H1 (cell line): ENCODE data around the gene KCNJ5. TPM values are rescaled to one million over a fixed set of nuclear protein-coding genes. Genes with fewer than 3 reads are reported as not detected.
A peak's percentile ranks its signal among the peaks of the same experiment; 100 is the strongest.

Experiments used
- BACH1 ChIP-seq: IDR thresholded peaks from 2 replicates; pipeline ENCODE4 v1.6.1; 2012; ENCODE audit warnings: low read length, improper control_type of control experiment
- BRCA1 ChIP-seq: IDR thresholded peaks from 2 replicates; pipeline ENCODE4 v1.6.1; 2012; ENCODE audit warnings: low read depth, low read length, improper control_type of control experiment
- GABPA ChIP-seq: IDR thresholded peaks from 2 replicates; pipeline ENCODE4 v1.6.1; 2011; ENCODE audit warnings: mild to moderate bottlenecking, low read length, moderate library complexity, borderline replicate concordance; ENCODE audit not compliant: insufficient read depth
- KDM4A ChIP-seq: IDR thresholded peaks from one replicate; pipeline ENCODE4 v1.7.1; 2012; ENCODE audit warnings: low read depth, mild to moderate bottlenecking, moderate library complexity, low read length, inconsistent platforms; ENCODE audit not compliant: severe bottlenecking
- KDM5A ChIP-seq: fragments of 200-600 bp; IDR thresholded peaks from 2 replicates; pipeline ENCODE4 v1.7.1; 2012; ENCODE audit warnings: mild to moderate bottlenecking, low read length, inconsistent platforms, mixed read lengths
- RXRA ChIP-seq: IDR thresholded peaks from 2 replicates; pipeline ENCODE4 v1.6.1; 2011; ENCODE audit warnings: low read depth, mild to moderate bottlenecking, low read length, moderate library complexity; ENCODE audit not compliant: insufficient read depth
- polyA plus RNA-seq, 7 experiments: library from polyadenylated mRNA; depleted of rRNA in 3 of 7; stranded (reverse) in 5 of 7; unstranded in 2 of 7; fragments of >200 nt in 5 of 7; fragments of 200-250 nt in 2 of 7; gene quantifications; 1 replicate in 5 of 7; 2 replicates in 1 of 7; 4 replicates in 1 of 7; pipeline versions ENCODE4 v1.2.1 to v1.2.3, GENCODE V29; 2011 to 2013; ENCODE audit warnings: missing spikeins in 2 of 7, mixed read lengths in 2 of 7
- total RNA-seq: library from RNA; stranded (reverse); fragmentation: NEBNext Ultra II Directional; extraction: Animal tissue kit (Norgen Biotek cat#: 25700); gene quantifications from 2 replicates; pipeline ENCODE4 v1.2.1, GENCODE V29; 2021
- TF ChIP-seq, protein P1 (sequence below): fragments of 300-600 bp; sonication (generic); IDR thresholded peaks from 2 replicates; pipeline ENCODE4 v1.7.1; 2012; ENCODE audit warnings: low read length, moderate library complexity, mild to moderate bottlenecking, inconsistent platforms; ENCODE audit not compliant: insufficient replicate concordance
- TF ChIP-seq, protein P2 (sequence below): IDR thresholded peaks from 2 replicates; pipeline ENCODE4 v1.6.1; 2012; ENCODE audit warnings: low read length, inconsistent platforms

The KCNJ5 gene
- total and polyA plus RNA-seq, 2 of the 8 experiments (the other 6 are each of a cell fraction or from before 2014, with no cell fraction given): 0.05 TPM; not detected in 1

DNA sequence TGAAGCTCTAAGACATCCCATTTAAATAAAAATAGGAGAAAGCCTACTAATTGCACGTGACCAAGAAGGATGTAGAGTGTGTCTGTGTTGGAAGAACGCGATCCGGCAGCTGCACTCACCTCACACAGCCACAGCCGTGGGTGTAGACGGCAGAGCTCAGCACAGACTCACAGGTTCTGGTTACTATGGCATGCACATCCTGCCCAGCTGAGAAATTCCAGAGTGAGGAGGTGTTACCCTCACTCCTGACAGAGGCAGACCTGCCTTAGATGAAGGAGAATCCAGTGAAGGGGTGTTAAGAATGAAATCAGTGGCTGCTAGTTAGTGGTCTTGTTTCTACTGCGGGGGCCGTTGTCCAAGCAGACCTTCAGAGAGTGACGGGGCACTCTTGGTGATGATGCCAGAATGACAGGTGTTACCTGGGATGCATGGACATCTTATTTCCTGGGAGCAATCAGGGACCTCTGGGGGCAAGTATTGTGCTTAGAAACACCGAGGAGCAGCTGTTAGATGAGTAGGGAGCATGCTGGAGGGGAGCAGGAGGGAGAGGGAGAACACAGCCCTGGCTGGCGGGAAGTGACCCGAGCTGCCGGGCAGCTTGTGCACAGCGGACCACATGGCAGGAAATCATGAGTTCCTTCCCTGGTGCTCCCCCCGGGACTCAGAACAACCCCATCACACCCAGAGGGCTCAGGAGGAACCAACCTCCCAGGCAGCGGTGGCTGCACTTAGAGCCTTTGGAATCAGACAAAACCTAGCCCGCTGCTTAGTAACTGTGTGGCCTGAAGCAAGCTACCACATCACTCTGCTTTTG is 12.3 kb downstream of the KCNJ5 start (continued):
- TF ChIP-seq, protein P1, sequence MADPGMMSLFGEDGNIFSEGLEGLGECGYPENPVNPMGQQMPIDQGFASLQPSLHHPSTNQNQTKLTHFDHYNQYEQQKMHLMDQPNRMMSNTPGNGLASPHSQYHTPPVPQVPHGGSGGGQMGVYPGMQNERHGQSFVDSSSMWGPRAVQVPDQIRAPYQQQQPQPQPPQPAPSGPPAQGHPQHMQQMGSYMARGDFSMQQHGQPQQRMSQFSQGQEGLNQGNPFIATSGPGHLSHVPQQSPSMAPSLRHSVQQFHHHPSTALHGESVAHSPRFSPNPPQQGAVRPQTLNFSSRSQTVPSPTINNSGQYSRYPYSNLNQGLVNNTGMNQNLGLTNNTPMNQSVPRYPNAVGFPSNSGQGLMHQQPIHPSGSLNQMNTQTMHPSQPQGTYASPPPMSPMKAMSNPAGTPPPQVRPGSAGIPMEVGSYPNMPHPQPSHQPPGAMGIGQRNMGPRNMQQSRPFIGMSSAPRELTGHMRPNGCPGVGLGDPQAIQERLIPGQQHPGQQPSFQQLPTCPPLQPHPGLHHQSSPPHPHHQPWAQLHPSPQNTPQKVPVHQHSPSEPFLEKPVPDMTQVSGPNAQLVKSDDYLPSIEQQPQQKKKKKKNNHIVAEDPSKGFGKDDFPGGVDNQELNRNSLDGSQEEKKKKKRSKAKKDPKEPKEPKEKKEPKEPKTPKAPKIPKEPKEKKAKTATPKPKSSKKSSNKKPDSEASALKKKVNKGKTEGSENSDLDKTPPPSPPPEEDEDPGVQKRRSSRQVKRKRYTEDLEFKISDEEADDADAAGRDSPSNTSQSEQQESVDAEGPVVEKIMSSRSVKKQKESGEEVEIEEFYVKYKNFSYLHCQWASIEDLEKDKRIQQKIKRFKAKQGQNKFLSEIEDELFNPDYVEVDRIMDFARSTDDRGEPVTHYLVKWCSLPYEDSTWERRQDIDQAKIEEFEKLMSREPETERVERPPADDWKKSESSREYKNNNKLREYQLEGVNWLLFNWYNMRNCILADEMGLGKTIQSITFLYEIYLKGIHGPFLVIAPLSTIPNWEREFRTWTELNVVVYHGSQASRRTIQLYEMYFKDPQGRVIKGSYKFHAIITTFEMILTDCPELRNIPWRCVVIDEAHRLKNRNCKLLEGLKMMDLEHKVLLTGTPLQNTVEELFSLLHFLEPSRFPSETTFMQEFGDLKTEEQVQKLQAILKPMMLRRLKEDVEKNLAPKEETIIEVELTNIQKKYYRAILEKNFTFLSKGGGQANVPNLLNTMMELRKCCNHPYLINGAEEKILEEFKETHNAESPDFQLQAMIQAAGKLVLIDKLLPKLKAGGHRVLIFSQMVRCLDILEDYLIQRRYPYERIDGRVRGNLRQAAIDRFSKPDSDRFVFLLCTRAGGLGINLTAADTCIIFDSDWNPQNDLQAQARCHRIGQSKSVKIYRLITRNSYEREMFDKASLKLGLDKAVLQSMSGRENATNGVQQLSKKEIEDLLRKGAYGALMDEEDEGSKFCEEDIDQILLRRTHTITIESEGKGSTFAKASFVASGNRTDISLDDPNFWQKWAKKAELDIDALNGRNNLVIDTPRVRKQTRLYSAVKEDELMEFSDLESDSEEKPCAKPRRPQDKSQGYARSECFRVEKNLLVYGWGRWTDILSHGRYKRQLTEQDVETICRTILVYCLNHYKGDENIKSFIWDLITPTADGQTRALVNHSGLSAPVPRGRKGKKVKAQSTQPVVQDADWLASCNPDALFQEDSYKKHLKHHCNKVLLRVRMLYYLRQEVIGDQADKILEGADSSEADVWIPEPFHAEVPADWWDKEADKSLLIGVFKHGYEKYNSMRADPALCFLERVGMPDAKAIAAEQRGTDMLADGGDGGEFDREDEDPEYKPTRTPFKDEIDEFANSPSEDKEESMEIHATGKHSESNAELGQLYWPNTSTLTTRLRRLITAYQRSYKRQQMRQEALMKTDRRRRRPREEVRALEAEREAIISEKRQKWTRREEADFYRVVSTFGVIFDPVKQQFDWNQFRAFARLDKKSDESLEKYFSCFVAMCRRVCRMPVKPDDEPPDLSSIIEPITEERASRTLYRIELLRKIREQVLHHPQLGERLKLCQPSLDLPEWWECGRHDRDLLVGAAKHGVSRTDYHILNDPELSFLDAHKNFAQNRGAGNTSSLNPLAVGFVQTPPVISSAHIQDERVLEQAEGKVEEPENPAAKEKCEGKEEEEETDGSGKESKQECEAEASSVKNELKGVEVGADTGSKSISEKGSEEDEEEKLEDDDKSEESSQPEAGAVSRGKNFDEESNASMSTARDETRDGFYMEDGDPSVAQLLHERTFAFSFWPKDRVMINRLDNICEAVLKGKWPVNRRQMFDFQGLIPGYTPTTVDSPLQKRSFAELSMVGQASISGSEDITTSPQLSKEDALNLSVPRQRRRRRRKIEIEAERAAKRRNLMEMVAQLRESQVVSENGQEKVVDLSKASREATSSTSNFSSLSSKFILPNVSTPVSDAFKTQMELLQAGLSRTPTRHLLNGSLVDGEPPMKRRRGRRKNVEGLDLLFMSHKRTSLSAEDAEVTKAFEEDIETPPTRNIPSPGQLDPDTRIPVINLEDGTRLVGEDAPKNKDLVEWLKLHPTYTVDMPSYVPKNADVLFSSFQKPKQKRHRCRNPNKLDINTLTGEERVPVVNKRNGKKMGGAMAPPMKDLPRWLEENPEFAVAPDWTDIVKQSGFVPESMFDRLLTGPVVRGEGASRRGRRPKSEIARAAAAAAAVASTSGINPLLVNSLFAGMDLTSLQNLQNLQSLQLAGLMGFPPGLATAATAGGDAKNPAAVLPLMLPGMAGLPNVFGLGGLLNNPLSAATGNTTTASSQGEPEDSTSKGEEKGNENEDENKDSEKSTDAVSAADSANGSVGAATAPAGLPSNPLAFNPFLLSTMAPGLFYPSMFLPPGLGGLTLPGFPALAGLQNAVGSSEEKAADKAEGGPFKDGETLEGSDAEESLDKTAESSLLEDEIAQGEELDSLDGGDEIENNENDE: no peak
- TF ChIP-seq KDM4A (peak; percentile 18), RXRA (no peak), BACH1 (no peak), BRCA1 (no peak), GABPA (no peak), KDM5A (no peak)
- TF ChIP-seq, protein P2, sequence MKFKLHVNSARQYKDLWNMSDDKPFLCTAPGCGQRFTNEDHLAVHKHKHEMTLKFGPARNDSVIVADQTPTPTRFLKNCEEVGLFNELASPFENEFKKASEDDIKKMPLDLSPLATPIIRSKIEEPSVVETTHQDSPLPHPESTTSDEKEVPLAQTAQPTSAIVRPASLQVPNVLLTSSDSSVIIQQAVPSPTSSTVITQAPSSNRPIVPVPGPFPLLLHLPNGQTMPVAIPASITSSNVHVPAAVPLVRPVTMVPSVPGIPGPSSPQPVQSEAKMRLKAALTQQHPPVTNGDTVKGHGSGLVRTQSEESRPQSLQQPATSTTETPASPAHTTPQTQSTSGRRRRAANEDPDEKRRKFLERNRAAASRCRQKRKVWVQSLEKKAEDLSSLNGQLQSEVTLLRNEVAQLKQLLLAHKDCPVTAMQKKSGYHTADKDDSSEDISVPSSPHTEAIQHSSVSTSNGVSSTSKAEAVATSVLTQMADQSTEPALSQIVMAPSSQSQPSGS: no peak
